B cell (primary cell): ENCODE data around the gene PSTK.

Experiments used
- CTCF ChIP-seq: fragments of 200-600 bp; IDR thresholded peaks from one replicate; pipeline ENCODE4 v1.8.0; 2022; ENCODE audit warnings: antibody characterized with exemption, mild to moderate bottlenecking
- EZH2 ChIP-seq: IDR thresholded peaks from 2 replicates; pipeline ENCODE4 v1.6.1; 2012; ENCODE audit warnings: borderline replicate concordance, low read depth, mild to moderate bottlenecking, moderate library complexity, low read length; ENCODE audit not compliant: insufficient read depth, poor library complexity, severe bottlenecking

- no peak for TF ChIP-seq CTCF
- no peak for TF ChIP-seq EZH2
Measured at GRCh38 chr10:122955892-122956291, 24.3 kb upstream of the PSTK start.
